Activated T-helper 1 cell treated with anti-CD3 and anti-CD28 coated beads, Interleukin-2, amount 50 U/mL, for 16 hours (primary cell): Measurements from ENCODE around the gene ACER3.
A peak's percentile ranks its signal among the peaks of the same experiment; 100 is the strongest.
"Not testable (repeated sequence)": the region's sequence is repeated elsewhere in the genome, so short reads cannot be mapped to it uniquely, and the experiment has no call there.

Experiments
- DNase-seq, 2 donors: peaks; one replicate each; pipeline ENCODE4 v3.0.0-alpha.2; 2020; ENCODE audit warnings: low read depth in 1 of 2, low spot score in 1 of 2

Gene ACER3

DNA sequence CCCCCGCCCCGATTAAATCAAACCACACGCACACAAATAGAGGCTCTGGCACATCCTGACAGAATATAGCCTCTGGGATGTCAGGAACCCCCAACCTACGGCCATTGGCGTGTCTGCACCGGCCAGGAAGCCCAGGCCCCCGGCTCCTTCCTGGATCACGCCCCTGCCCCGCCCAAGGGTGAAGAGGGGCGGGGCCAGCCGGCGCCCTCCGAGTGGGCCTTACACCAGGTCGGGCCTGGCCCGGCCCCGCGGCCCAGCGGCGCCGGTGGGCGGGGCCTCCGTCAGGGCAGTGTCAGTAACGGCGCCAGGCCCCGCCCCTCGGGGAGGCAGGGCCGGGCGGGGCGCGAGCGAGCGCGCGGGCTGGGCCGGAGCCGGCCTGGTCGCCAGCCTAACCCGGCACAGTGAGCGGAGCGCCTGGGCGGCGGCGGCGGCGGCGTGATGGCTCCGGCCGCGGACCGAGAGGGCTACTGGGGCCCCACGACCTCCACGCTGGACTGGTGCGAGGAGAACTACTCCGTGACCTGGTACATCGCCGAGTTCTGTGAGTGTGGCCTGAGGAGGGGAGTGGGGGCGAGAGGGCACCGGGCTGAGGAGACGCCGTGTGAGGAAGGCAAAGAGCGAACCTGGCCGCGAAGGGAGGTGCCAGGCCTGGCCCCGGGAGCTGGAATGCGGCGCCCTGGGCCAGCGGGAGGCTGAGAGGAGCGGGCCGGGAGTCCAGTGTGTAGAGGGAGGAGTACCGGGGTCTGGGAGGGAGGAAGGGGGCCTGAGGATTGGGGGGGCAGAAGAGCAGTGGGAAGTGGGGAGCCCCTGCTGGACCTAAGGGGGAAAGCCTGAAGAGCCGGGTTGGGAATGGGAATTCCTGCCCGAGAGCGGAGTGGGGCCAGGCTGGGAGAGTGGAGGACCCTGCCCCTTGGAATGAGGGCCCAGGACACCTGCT lies at the start of gene ACER3:
Gene ACER3 (plus strand): TSS at position 380 of the 937 bp plus-strand sequence. CDS start 59 bp downstream, at position 439.
- DNase-seq: peak; percentile 43 to 85

GRCh38 chr11:76811259-76811658 lies 49.5 kb upstream of the ACER3 start:
- DNase-seq: no peak

- no peak for DNase-seq
These were observed 46.3 kb upstream of the ACER3 start for GRCh38 chr11:76814414-76814813.

GRCh38 chr11:76815678-76816077 lies 45.0 kb upstream of the ACER3 start:
- DNase-seq: not testable (repeated sequence)

DNA sequence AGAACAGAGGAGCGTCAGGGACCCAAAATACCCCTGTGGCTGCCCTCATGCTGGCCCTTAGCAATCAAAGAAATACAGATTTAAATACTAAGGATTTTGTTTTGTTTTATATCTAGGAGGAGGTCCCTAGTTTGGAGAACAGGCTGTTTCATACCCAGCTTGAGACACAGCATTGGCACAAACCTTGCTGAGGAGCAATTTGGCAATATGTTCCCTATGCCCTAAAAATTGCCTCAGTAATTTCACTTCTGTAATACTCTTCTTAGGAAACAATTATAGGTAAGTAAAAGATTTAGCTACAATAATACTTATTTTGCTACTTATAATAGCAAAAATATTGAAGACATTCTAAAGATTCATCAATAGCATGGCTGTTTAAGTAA lies 40.5 kb upstream of the ACER3 start:
- no peak for DNase-seq

GRCh38 chr11:76821396-76821795 lies 39.3 kb upstream of the ACER3 start:
- DNase-seq: not testable (repeated sequence)

GRCh38 chr11:76822406-76822805 lies 38.3 kb upstream of the ACER3 start:
- no peak for DNase-seq

DNA sequence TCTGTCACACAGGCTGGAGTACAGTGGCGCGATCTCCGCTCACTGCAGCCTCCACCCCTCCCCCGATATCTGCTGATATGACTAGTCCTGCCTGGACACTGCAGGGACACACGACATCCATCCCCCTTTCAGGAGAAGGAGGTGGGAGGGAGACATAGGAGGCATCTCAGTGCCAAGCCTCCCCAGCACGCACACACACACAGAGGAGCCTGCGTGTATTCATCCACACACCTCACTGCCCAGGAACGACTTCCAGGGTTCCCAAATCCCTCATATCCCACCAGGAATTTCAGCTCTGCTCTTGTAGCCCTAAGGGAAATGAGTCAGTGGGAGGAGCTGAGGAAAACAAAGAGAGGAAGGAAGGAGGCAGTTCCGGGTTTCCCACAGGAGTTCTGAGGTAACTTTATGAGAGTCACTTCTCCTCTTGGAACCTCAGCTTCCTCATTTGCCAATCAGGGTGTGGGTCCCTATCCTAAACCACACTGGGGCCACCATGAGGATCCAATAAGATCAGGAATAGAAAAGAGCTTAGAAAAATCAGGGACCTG lies 37.2 kb upstream of the ACER3 start:
- DNase-seq: no peak

DNA sequence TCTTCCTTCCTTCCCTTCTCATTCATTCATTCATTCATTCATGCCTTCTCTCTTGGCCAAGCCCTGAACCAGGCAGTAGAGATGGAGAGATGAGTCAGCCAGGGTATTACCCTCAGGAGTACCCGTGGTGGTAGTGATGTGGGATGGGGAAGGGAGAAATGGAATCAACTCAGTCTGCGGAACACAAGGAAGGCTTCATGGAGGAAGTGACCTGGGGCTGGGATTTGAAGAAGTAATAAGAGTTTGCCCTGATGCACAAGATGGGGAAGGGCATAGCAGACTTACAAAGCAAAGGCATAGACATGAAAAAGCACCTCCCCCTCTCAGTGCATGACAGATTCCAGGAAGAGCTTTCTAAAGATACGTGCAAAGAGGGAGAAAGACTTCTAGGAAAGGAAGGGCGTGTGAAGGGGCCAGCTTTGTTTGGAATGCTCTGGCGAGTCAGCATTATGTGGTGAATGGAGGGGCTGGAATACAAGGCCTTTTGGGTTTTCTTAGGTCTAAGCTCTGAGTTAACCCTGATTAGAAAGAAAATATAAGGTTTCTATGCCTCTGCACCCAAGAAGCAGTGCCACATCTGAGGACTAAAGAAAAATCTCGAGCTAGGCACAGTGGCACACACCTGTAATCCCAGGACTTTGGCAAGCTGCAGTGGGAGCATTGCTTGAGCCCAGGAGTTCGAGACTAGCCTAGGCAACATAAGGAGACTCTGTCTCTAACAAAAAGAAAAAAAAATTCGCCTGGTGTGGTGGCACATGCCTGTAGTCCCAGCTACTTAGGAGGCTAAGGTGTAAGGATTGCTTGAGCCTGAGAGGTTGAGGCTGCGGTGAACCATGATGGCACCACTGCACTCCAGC lies 36.4 kb upstream of the ACER3 start:
- DNase-seq: no peak

- DNase-seq: no peak
These were observed 35.6 kb upstream of the ACER3 start for GRCh38 chr11:76824980-76825725.

DNA sequence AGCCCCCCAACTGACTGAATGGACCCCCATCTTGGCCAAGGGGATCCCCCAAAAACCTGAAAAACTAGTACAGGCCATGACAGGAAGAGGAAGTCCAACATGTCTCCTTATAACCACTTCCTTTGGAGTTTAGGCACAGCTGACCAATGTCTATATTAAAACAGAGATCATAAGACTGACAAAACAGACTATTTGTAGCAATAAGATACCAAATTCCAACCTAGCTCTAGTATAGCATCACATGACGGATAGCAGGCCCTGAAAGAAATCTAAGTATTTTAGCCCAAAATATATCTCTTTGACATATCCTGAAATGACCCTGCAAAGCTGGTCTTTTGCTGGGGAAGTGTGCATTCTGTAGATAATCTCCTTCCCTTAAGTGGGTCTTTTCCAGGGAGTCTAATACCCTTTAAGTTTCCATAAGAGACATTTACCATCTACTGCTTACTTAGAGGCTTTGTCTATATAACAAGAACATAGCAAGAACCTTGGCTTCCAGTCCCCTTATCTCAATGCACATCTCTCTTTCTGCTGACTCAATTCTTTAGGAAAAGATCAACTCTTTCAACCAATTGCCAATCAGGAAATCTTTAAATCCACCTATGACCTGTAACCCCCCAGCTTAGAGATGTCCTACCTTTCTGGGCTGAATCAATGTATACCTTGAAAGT lies 34.9 kb upstream of the ACER3 start:
- DNase-seq: no peak

DNA sequence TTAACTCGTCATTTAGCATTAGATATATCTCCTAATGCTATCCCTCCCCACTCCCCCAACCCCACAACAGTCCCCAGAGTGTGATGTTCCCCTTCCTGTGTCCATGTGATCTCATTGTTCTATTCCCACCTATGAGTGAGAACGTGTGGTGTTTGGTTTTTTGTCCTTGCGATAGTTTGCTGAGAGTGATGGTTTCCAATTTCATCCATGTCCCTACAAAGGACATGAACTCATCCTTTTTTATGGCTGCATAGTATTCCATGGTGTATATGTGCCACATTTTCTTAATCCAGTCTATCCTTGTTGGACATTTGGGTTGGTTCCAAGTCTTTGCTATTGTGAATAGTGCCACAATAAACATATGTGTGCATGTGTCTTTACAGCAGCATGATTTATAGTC lies 34.2 kb upstream of the ACER3 start:
- not testable (repeated sequence) for DNase-seq

DNA sequence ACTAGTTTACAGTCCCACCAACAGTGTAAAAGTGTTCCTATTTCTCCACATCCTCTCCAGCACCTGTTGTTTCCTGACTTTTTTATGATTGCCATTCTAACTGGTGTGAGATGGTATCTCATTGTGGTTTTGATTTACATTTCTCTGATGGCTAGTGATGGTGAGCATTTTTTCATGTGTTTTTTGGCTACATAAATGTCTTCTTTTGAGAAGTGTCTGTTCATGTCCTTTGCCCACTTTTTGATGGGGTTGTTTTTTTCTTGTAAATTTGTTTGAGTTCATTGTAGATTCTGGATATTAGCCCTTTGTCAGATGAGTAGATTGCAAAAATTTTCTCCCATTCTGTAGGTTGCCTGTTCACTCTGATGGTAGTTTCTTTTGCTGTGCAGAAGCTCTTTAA lies 33.7 kb upstream of the ACER3 start:
- DNase-seq: not testable (repeated sequence)

- DNase-seq: no peak
These were observed 29.9 kb upstream of the ACER3 start for GRCh38 chr11:76830639-76831327.

- DNase-seq: no peak
These were observed 28.9 kb upstream of the ACER3 start for GRCh38 chr11:76831686-76832310.

DNA sequence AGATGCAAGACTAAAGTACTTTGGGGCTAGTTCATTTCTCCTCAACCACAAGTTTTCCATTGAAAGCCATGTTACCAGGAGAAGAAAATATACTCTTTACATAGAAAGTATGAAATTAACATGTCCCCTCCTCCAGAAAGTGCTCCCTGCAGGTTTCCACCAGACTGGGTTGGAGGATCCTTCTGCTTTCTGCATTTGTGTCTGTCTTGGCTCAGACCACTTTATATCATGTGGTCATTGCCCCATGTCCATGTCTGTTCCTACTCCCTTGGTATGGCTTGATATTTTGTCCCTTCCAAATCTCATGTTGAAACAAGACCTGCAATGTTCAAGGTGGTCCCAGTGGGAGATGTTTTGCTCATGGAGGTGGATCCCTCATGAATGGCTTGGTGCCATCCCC lies 28.4 kb upstream of the ACER3 start:
- no peak for DNase-seq

- DNase-seq: no peak
These were observed 26.6 kb upstream of the ACER3 start for GRCh38 chr11:76834151-76834550.

- no peak for DNase-seq
These were observed 25.7 kb upstream of the ACER3 start for GRCh38 chr11:76835036-76835435.

- no peak for DNase-seq
These were observed 24.6 kb upstream of the ACER3 start for GRCh38 chr11:76835928-76836612.
